ENCODE measurements around the gene WTIP. TPM values are rescaled to one million over a fixed set of nuclear protein-coding genes. Genes with fewer than 3 reads are reported as not detected.

The WTIP gene
- polyA plus RNA-seq, 1 donor from 2014 or later = not detected

GRCh38 chr19:34549833-34550232 lies 68.3 kb downstream of the WTIP start:
- no peak overlapping the region for H3K4me3 Mint-ChIP-seq
- peak overlapping the region in 1 of 3 donors; percentile 1 for H3K27ac Mint-ChIP-seq
- H3K4me1 Mint-ChIP-seq = no peaks in the 10 kb centered on the region
- peaks cover 13 to 37% (median 25%) of the 10 kb centered on the region in 3 donors for H3K9me3 Mint-ChIP-seq
- no peaks in the 10 kb centered on the region for H3K36me3 Mint-ChIP-seq
- peaks cover 6% of the 10 kb centered on the region for H3K27me3 Mint-ChIP-seq

- H3K27me3 Mint-ChIP-seq = peaks cover 20% of the 10 kb centered on the region
These were observed 73.9 kb downstream of the WTIP start for GRCh38 chr19:34555447-34555846.

GRCh38 chr19:34556488-34556887 lies 74.9 kb downstream of the WTIP start:
- H3K9me3 Mint-ChIP-seq = peaks cover 1 to 12% (median 12%) of the 10 kb centered on the region in 3 donors
- H3K27me3 Mint-ChIP-seq = peaks cover 20% of the 10 kb centered on the region
- no peaks in the 10 kb centered on the region for H3K4me1 Mint-ChIP-seq
- H3K27ac Mint-ChIP-seq = no peak overlapping the region
- no peak overlapping the region for H3K4me3 Mint-ChIP-seq
- no peaks in the 10 kb centered on the region for H3K36me3 Mint-ChIP-seq

More at GRCh38 chr19:34555447-34555846, 73.9 kb downstream of the WTIP start:
- no peak overlapping the region for H3K27ac Mint-ChIP-seq
- H3K36me3 Mint-ChIP-seq = no peaks in the 10 kb centered on the region
- H3K9me3 Mint-ChIP-seq = peaks cover 1 to 14% (median 12%) of the 10 kb centered on the region in 3 donors
- H3K4me1 Mint-ChIP-seq = no peaks in the 10 kb centered on the region
- no peak overlapping the region for H3K4me3 Mint-ChIP-seq

GRCh38 chr19:34559045-34559444 lies 77.5 kb downstream of the WTIP start:
- Mint-ChIP-seq H3K4me1 (peaks cover 0 to 2% (median 0%) of the 10 kb centered on the region in 3 donors), H3K4me3 (no peak overlapping the region), H3K27ac (no peak overlapping the region), H3K9me3 (peaks cover 3 to 7% (median 4%) of the 10 kb centered on the region in 3 donors), H3K27me3 (peaks cover 18% of the 10 kb centered on the region), H3K36me3 (no peaks in the 10 kb centered on the region)

DNA sequence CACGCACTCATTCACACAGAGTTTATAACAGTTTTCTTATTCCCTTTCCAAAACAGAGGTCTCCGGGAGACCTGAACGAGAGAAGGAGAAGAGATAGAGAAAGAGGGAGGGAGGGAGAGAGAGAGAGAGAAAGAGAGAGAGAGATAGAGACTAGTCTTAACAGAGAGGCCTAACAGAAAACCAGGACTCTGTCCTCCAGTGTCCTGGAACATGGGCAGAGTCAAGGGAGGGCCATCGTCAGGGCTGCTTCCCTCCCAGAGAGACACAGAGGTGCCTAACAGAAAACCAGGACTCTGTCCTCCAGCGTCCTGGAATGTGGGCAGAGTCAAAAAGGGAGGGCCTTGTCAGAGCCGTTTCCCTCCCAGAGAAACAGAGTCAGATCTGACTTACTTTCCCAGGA lies 78.7 kb downstream of the WTIP start:
- H3K27me3 Mint-ChIP-seq = peaks cover 14% of the 10 kb centered on the region
- peak overlapping the region in 1 of 4 donors; percentile 80 for H3K4me3 Mint-ChIP-seq
- H3K27ac Mint-ChIP-seq = no peak overlapping the region
- H3K4me1 Mint-ChIP-seq = peaks cover 0 to 2% (median 0%) of the 10 kb centered on the region in 3 donors
- H3K36me3 Mint-ChIP-seq = peaks cover 1% of the 10 kb centered on the region
- H3K9me3 Mint-ChIP-seq = peaks cover 2 to 11% (median 4%) of the 10 kb centered on the region in 3 donors

Other genes with a start within 250 kb of the WTIP start
- 8.6 TPM for gene GARRE1, start 227.2 kb upstream of the WTIP start, polyA plus RNA-seq
- 139 TPM for gene GPI, start 116.6 kb upstream of the WTIP start, polyA plus RNA-seq
- gene PDCD2L, start 77.4 kb upstream of the WTIP start, polyA plus RNA-seq = 18.6 TPM
- 65.1 TPM for gene UBA2, start 53.4 kb upstream of the WTIP start, polyA plus RNA-seq
- not detected for gene SCGB2B2, start 195.4 kb downstream of the WTIP start, polyA plus RNA-seq
- gene ZNF302, start 195.9 kb downstream of the WTIP start, polyA plus RNA-seq = 13.1 TPM

Measured in IgD-negative memory B cell (primary cell).